Thyroid gland (tissue), 4 donors: ENCODE data around the gene TSC22D4.

Experiments
- CTCF ChIP-seq, 6 experiments: fragments of 200-600 bp in 3 of 6; fragments of 450-650 bp in 3 of 6; sonication (generic) in 3 of 6; IDR thresholded peaks; one replicate each; pipeline ENCODE4 v1.5.1; 2016 to 2019; ENCODE audit warnings: antibody characterized with exemption in 6 of 6, mild to moderate bottlenecking in 2 of 6, inconsistent platforms in 1 of 6, moderate library complexity in 1 of 6
- POLR2A ChIP-seq, 2 donors: fragments of 450-650 bp; IDR thresholded peaks; one replicate each; pipeline ENCODE4 v1.6.1; 2017; ENCODE audit warnings: antibody characterized with exemption in 2 of 2, mild to moderate bottlenecking in 2 of 2, moderate library complexity in 1 of 2

GRCh38 chr7:100467638-100468373, 11.2 kb downstream of the TSC22D4 start:
- TF ChIP-seq CTCF (IDR thresholded peaks at IDR 0.05): no peak
- TF ChIP-seq POLR2A (IDR thresholded peaks at IDR 0.05): no peak
